Mucosa of descending colon (tissue), 3 donors: Measurements from ENCODE around the gene ATP8A1. TPM values are rescaled to one million over a fixed set of nuclear protein-coding genes. Genes with fewer than 3 reads are reported as not detected.

ENCODE experiments used
- ATAC-seq: fragments of 200-7000 bp; cut with Tn5 transposase; one replicate; pipeline ENCODE4 v1.9.1; 2020; ENCODE audit warnings: mild to moderate bottlenecking, moderate library complexity
- DNase-seq, 3 donors: peaks; one replicate each; pipeline ENCODE4 v3.0.0-alpha.2; 2020
- H3K36me3 ChIP-seq: fragments of 200-600 bp; one replicate; pipeline ENCODE4 v1.8.0; 2021; ENCODE audit warnings: low read depth, mild to moderate bottlenecking
- H3K4me1 ChIP-seq: fragments of 200-600 bp; one replicate; pipeline ENCODE4 v1.8.0; 2021; ENCODE audit warnings: low read depth, mild to moderate bottlenecking
- H3K4me3 ChIP-seq: fragments of 200-600 bp; one replicate; pipeline ENCODE4 v1.8.0; 2021; ENCODE audit warnings: mild to moderate bottlenecking
- H3K9me3 ChIP-seq: fragments of 200-600 bp; one replicate; pipeline ENCODE4 v1.8.0; 2021; ENCODE audit warnings: mild to moderate bottlenecking
- intact Hi-C, 2 donors: fragments of 100-400 bp; cut with DNase I in 1 of 2; cut with micrococcal nuclease in 1 of 2; formaldehyde crosslinking; loops; one replicate each; pipeline versions ENCODE4 v1.11.0 to v1.11.1; 2022; cut with DNase I, micrococcal nuclease
- total RNA-seq, 3 donors: library from RNA; stranded (reverse); fragmentation: NEBNext Ultra II Directional in 2 of 3; extraction: Animal tissue kit (Norgen Biotek cat#: 25700) in 2 of 3; gene quantifications; one replicate each; pipeline versions ENCODE4 v1.2.1 to v1.2.4, GENCODE V29; 2021 to 2023
- TF ChIP-seq, protein P1 (sequence below): fragments of 200-600 bp; IDR thresholded peaks from one replicate; pipeline ENCODE4 v1.8.0; 2022; ENCODE audit warnings: antibody characterized with exemption, mild to moderate bottlenecking
- donor health status: DM: no; HTN: no; CAD: no; lungs with moderate emphysema.
- donor health status: DM: no; HTN: no; CAD: no.
- donor health status: DM: no; HTN: yes; CAD: no.

The ATP8A1 gene
- total RNA-seq, 3 donors from 2014 or later, result 40.3 to 92.0 (median 41.1) TPM

DNA sequence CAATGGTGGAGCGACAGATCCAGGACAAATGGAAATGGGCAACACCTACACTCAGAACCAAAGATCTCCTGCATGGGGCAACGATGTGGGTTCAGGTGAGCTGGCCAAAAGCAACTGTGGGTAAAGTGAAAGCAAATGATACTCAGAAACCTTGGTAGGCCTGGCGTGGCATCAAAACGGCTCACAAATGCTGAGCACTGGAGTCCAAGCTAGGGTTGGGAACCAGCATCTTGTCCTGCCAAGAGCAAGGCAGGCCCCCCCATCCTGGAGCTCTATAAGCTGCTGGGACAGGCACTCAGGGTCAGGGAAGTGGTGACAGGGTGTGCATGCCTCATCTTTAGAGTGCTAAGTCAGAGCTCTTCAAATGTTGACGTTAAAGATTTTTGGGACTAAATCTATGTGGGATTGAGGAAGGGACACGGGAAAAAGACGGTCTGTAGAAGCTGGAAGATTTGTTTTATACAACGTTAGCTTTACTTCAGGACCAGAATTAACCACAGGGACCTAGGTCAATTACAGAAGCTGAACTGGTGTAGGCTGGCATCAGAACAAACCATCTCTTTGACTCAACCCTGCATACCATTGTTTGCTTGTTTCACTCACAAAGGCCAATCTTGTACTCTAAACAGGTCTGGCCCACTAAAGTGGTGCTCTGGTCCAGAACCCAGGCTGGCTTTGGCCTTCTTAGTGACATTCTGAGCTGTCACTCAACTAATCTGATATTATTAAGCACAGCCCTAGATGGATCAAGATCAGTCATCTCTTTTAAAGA lies 10.7 kb downstream of the ATP8A1 start:
- H3K9me3 ChIP-seq, result no peaks in the 10 kb centered on the region
- DNase-seq (no peak), ATAC-seq (no peak)
- intact Hi-C loops, result no loop called here
- H3K4me1 ChIP-seq, result peaks cover 11% of the 10 kb centered on the region
- no peak overlapping the region for H3K4me3 ChIP-seq
- TF ChIP-seq, protein P1, sequence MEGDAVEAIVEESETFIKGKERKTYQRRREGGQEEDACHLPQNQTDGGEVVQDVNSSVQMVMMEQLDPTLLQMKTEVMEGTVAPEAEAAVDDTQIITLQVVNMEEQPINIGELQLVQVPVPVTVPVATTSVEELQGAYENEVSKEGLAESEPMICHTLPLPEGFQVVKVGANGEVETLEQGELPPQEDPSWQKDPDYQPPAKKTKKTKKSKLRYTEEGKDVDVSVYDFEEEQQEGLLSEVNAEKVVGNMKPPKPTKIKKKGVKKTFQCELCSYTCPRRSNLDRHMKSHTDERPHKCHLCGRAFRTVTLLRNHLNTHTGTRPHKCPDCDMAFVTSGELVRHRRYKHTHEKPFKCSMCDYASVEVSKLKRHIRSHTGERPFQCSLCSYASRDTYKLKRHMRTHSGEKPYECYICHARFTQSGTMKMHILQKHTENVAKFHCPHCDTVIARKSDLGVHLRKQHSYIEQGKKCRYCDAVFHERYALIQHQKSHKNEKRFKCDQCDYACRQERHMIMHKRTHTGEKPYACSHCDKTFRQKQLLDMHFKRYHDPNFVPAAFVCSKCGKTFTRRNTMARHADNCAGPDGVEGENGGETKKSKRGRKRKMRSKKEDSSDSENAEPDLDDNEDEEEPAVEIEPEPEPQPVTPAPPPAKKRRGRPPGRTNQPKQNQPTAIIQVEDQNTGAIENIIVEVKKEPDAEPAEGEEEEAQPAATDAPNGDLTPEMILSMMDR, result no peak
- no peaks in the 10 kb centered on the region for H3K36me3 ChIP-seq

DNA sequence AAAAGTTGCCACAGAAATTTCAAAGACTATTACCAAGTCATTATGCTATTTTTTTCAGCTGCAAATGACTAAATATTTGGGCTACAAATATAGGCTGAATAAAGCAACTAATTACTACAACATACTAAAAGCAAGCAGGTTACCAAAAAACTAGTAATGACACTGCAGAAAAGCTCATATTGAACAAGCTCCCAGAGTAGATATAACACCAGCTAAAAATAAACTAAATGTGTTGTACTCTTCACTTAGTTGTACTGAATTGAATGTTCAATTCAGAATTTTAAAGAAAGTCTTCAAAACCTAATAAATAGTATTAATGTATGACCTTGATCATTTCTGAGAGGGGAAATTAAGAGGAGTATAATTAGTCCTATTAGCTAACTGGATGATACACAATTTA lies 12.0 kb downstream of the ATP8A1 start:
- no peaks in the 10 kb centered on the region for H3K36me3 ChIP-seq
- H3K9me3 ChIP-seq, result no peaks in the 10 kb centered on the region
- intact Hi-C loops, result no loop called here
- ATAC-seq (no peak), DNase-seq (no peak)
- H3K4me3 ChIP-seq, result no peak overlapping the region
- peaks cover 22% of the 10 kb centered on the region for H3K4me1 ChIP-seq
- TF ChIP-seq, protein P1, result no peak

DNA sequence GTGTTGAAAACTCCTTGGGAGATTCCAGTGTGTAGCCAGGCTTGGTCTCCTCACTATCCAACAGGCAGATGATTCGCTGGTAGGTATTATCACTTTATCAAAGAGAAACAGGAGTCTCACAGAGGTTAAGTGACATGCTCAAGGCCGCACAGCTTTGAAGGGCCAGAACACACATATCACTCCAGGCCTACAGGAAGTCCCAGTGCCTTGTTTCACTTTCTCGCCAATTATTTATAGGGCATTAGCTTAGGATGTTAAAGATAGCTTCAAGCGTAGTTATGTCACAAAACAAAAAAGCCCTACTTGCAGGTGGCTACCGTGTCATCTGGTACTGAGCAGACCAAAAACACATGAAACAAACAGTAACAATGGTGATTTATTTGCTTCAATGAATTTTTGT lies 13.2 kb downstream of the ATP8A1 start:
- no peak for DNase-seq
- no peaks in the 10 kb centered on the region for H3K9me3 ChIP-seq
- H3K4me3 ChIP-seq, result no peak overlapping the region
- no peaks in the 10 kb centered on the region for H3K36me3 ChIP-seq
- intact Hi-C loops, result no loop called here
- peaks cover 30% of the 10 kb centered on the region for H3K4me1 ChIP-seq
- TF ChIP-seq, protein P1, result no peak
- no peak for ATAC-seq

DNA sequence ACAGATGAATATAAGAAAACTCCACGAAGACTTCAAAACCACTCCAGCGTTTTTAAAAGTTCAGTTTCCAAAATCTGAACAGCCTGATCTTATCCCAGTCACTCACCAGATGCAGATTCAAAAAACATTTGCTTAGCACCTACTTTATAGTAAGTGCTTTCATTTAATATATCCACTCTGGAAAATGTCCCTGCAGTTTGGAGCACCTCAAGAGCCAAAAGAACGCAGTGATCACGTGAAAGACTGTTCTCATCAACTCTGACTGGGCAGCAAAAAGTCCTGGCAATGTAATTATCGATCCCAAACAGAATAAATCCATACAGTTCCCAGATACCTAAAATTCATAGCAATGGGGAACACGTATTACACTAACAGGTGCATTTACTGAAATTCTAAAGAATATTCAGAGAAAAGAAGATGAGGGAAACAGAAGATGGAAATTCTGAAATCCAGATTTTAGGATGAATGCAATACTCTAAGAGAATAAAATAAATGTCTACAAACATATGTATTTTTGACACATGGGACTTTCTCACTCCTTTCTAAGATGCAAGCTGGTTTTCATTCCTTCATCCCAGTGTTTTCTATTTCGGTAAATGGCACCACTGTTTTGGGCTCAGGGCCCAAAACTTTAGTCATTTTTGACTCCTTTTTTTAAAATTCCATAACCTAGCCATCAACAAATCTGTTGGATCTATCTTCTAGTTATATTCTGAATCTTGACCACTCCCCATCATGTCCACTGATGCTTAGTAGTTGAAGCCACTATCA lies 13.9 kb downstream of the ATP8A1 start:
- H3K9me3 ChIP-seq, result no peaks in the 10 kb centered on the region
- no peak overlapping the region for H3K4me3 ChIP-seq
- H3K36me3 ChIP-seq, result no peaks in the 10 kb centered on the region
- TF ChIP-seq, protein P1, result no peak
- ATAC-seq (no peak), DNase-seq (no peak)
- intact Hi-C loops, result no loop called here
- peaks cover 37% of the 10 kb centered on the region for H3K4me1 ChIP-seq

DNA sequence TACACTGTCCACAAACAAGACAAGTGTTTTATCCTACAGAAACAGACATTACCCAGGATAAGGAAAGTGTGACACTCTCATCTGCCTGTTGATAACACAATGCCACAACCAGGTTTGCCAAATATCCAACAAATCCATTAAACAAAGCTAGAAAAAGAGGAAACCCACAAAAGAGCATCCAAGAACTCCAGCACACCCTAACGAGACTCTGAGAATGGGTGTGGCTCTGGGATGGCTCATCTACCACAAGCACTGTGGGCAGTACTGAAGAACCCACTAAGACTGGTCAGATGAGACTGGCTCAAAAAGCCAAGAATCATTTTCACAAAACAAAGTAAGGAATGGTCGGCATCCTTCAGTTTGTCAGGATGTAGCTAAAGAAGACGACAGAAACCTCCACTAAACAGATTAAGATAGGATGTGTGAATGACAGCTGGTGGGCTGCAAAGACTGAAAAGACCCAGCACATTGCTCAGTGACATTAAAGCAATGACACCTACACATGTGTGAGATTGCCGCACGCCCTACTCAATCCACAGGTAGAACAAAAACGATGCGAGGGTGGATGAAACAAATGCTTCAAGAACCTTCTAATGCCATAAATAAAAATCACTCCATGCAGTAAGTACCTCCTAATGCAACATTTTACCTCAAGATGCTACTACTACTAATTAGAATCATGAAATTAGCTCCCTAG lies 14.7 kb downstream of the ATP8A1 start:
- DNase-seq, result peak in 1 of 3 donors; percentile 47
- intact Hi-C loops, result no loop called here
- H3K9me3 ChIP-seq, result no peaks in the 10 kb centered on the region

More for the DNA sequence above, 14.7 kb downstream of the ATP8A1 start:
- Histone ChIP-seq H3K36me3 (no peaks in the 10 kb centered on the region), H3K4me1 (peaks cover 43% of the 10 kb centered on the region), H3K4me3 (no peak overlapping the region)
- TF ChIP-seq, protein P1, result no peak
- ATAC-seq, result peak; percentile 56
